Subcutaneous adipose tissue (tissue), 4 donors: ENCODE data around the gene SNX6. TPM values are rescaled to one million over a fixed set of nuclear protein-coding genes. Genes with fewer than 3 reads are reported as not detected.

Experiments
- CTCF ChIP-seq: fragments of 450-650 bp; IDR thresholded peaks from one replicate; pipeline ENCODE4 v1.5.1; 2016; ENCODE audit warnings: low read depth, mild to moderate bottlenecking, control low read depth, antibody characterized with exemption, moderate library complexity
- total RNA-seq, 4 donors: library from RNA; depleted of rRNA; stranded (reverse); fragments of >200 nt; gene quantifications; one replicate each; pipeline ENCODE4 v1.1.0, GENCODE V29; 2016

Gene SNX6
- total RNA-seq, 4 donors from 2014 or later, result 68.6 to 211 (median 156) TPM

- no peak for TF ChIP-seq CTCF
These were observed 47.7 kb downstream of the SNX6 start for GRCh38 chr14:34582117-34582680.

GRCh38 chr14:34580381-34580780 lies 49.6 kb downstream of the SNX6 start:
- TF ChIP-seq CTCF, result no peak

- TF ChIP-seq CTCF, result no peak
These were observed 58.2 kb downstream of the SNX6 start for GRCh38 chr14:34571771-34572170.

- TF ChIP-seq CTCF, result no peak
These were observed 60.2 kb downstream of the SNX6 start for GRCh38 chr14:34569750-34570149.

- no peak for TF ChIP-seq CTCF
These were observed 61.1 kb downstream of the SNX6 start for GRCh38 chr14:34568803-34569202.

- no peak for TF ChIP-seq CTCF
These were observed 67.2 kb downstream of the SNX6 start for GRCh38 chr14:34562776-34563150.

- TF ChIP-seq CTCF, result no peak
These were observed 75.3 kb downstream of the SNX6 start for GRCh38 chr14:34554540-34555250.
